Uterus (tissue), 2 donors: ENCODE results near the gene PCYT1A.

ENCODE experiments used
- POLR2A ChIP-seq, 2 donors: fragments of 450-650 bp; IDR thresholded peaks; one replicate each; pipeline ENCODE4 v1.6.1; 2016; ENCODE audit warnings: antibody characterized with exemption in 2 of 2, mild to moderate bottlenecking in 1 of 2, moderate library complexity in 1 of 2
- TF ChIP-seq, protein P1 (sequence below), 4 experiments: fragments of 200-600 bp in 2 of 4; fragments of 450-650 bp in 2 of 4; sonication (generic) in 2 of 4; IDR thresholded peaks; one replicate each; pipeline ENCODE4 v1.5.1; 2016 to 2019; ENCODE audit warnings: antibody characterized with exemption in 4 of 4, mild to moderate bottlenecking in 2 of 4, moderate library complexity in 1 of 4

DNA sequence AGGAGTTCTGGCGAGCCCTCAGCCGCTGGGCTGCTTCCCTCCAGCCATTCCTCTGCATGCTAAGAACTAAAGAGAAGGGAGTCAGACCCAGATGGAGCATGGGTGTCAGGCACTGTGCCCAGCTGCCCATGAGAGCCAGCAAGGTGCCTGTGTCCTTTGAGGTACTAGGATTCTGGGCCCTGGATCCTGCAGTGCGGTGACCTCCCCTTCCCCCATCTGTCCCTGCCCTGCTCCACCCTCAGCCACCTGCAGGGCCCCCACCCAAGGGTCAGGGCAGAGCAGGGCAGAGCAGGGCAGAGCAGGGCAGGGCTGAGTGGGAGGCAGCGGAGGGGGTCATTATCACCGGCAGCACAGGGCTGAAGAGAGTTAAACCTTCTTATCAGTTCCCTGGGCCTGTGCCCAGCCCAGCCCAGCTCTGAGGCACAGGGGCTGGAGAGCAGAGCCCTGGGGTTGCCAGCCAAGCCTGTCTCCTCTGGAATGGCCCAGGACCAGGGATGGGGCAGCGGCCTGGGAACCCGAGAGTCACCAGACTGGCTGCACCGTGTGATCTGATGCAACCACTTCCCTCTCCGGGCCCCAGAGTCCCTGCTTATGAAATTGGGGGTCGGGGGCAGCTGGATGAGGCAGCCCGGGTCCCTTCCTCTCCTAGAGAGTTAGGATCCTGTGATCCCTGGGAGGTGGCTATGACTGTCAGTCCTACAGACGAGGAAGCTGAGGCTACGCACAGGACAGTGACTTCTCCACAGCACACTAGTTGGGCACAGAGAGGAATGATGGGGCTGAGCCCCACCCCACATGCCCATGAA is 93.6 kb downstream of the PCYT1A start:
- TF ChIP-seq, protein P1, sequence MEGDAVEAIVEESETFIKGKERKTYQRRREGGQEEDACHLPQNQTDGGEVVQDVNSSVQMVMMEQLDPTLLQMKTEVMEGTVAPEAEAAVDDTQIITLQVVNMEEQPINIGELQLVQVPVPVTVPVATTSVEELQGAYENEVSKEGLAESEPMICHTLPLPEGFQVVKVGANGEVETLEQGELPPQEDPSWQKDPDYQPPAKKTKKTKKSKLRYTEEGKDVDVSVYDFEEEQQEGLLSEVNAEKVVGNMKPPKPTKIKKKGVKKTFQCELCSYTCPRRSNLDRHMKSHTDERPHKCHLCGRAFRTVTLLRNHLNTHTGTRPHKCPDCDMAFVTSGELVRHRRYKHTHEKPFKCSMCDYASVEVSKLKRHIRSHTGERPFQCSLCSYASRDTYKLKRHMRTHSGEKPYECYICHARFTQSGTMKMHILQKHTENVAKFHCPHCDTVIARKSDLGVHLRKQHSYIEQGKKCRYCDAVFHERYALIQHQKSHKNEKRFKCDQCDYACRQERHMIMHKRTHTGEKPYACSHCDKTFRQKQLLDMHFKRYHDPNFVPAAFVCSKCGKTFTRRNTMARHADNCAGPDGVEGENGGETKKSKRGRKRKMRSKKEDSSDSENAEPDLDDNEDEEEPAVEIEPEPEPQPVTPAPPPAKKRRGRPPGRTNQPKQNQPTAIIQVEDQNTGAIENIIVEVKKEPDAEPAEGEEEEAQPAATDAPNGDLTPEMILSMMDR (IDR thresholded peaks at IDR 0.05): no peak
- TF ChIP-seq POLR2A (IDR thresholded peaks at IDR 0.05): no peak
